A172 (cell line): ENCODE measurements around the gene THAP7. TPM values are rescaled to one million over a fixed set of nuclear protein-coding genes. Genes with fewer than 3 reads are reported as not detected.
"Not testable (repeated sequence)": the region's sequence is repeated elsewhere in the genome, so short reads cannot be mapped to it uniquely, and the experiment has no call there.

Experiments
- DNase-seq: peaks from one replicate; pipeline ENCODE4 v3.0.0-alpha.2; 2015; ENCODE audit warnings: low spot score
- total RNA-seq: library from RNA; depleted of rRNA; stranded (reverse); fragments of >200 nt; shearing (Covaris generic); gene quantifications from 2 replicates; pipeline ENCODE4 v1.2.3, GENCODE V29; 2014; rRNA removed

THAP7 gene, protein sequence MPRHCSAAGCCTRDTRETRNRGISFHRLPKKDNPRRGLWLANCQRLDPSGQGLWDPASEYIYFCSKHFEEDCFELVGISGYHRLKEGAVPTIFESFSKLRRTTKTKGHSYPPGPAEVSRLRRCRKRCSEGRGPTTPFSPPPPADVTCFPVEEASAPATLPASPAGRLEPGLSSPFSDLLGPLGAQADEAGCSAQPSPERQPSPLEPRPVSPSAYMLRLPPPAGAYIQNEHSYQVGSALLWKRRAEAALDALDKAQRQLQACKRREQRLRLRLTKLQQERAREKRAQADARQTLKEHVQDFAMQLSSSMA
- total RNA-seq: 46.9 and 49.0 TPM in 2 replicates

DNA sequence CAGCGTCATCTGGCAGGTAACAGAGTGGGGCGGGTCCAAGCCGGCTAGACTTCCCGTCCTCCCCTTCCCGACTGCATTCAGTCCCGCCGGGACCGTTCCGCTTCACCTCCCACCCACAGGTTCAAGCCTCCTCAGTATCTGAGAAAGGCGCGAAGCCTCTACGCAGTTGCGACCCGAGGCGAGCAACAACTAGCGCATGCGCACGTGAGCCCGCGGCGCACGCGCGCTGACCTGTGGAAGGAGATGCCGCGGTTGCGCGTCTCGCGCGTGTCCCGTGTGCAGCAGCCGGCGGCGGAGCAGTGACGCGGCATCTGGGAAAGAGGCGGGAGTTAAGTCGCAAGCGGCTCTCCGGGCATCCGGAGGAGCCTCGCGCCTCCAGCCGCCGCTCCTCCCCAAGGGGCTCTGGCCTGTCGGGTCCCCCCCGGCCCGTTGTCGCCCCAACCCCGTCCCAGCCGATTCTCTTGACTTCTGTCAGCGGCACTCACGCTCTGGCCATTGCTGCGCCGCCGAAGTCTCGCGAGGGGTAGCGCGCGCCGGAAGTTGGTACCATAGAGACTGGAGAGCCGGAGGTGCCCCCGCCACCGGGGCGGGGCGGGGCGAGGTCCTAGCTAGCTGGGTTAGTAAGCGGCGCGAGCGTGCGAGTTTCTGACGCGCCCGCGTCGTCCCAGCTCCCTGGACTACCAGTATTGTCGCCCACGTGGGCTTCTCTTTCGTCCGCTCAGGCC lies at the start of gene THAP7:
Gene THAP7, minus strand, starts transcription at position 518 of the 725 bp plus-strand sequence. Its CDS starts 207 bp downstream, at position 311.
- peak; percentile 84 for DNase-seq

DNA sequence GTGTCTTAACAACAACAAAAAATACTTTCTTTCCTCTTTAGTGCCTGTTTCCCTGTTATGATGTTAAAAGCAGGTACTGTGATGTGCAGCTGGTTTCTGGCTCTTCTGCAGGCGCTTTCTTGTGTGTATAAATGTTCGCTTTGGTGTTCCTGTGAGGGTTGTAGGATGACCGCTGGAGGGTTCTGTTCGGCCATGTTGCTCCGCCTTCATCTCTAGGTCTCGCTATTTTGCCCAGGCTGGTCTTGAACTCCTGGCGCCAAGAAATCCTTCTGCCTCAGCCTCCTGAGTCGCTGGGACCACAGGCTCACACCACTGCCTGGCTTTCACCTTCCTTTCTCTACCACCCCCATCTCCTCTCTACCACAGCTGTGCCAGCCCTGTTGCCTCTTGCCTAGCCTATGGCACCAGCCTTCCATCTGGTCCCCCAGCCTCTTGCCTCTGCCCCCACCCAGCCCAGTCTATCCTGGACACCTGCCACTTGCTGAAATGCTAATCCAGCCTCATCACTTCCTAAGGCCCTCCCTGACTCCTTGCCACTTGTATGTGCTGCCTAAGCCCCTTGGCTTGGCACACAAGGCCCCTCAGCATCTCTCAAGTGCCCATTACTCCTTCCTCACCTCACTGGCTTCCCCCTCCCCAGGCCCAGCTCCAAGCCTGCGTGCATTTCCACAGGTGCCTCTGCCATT lies 49.4 kb upstream of the THAP7 start:
- no peak for DNase-seq

DNA sequence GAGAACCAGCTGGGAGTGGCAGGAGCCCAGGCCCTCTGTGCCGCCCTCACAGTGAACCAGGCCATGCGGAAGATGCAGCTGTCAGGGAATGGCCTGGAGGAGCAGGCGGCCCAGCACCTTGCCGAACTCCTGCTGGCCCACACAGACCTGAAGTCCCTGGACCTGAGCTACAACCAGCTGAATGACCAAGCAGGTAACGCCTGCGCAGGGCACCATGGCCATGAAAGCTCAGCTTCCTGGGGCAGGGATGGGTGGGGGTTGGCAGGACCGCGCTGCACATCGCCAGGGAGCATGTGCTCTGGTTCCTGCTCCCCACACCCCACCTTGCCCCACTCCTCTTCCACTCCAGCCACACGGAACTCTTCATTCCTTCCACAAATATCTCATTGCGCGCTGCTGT lies 47.0 kb upstream of the THAP7 start:
- not testable (repeated sequence) for DNase-seq

DNA sequence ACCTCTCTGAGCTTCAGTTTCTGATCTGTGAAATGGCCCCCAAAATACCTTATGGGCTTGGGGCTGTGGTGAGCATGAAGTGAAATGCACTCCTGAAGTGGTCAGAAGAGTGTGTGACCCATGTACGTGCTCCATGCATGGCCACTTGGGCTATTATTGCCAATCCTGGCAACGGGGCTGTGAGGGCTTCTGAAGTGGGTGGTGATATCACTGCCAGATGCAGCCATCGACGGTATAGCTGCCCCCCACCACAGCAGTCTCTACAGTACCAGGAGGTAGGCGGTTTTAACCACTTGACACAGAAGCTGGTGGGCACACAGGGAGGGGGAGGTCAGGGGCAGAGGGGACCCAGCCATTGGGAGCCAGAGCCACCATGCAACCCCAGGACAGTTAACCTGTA lies 46.5 kb upstream of the THAP7 start:
- DNase-seq: not testable (repeated sequence)

DNA sequence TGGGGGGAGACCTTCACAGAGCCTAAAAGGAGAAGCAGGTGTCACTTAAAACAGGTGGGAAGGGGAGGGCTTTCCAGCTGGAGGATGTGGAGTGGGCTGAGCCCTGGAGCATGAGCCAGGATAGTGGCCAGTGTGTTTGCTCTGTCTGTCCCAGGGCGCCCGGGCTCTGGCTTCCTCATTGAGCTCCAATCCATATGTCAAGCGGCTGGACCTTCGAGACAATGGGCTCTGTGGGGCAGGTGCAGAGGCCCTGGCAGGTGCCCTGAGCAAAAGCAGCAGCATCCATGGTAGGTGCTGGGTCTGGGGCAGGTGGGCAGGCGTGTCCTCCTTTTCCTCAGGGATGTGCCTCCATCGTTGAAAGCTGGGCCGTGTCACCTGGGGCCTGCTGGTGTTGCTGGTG lies 45.8 kb upstream of the THAP7 start:
- DNase-seq: no peak

DNA sequence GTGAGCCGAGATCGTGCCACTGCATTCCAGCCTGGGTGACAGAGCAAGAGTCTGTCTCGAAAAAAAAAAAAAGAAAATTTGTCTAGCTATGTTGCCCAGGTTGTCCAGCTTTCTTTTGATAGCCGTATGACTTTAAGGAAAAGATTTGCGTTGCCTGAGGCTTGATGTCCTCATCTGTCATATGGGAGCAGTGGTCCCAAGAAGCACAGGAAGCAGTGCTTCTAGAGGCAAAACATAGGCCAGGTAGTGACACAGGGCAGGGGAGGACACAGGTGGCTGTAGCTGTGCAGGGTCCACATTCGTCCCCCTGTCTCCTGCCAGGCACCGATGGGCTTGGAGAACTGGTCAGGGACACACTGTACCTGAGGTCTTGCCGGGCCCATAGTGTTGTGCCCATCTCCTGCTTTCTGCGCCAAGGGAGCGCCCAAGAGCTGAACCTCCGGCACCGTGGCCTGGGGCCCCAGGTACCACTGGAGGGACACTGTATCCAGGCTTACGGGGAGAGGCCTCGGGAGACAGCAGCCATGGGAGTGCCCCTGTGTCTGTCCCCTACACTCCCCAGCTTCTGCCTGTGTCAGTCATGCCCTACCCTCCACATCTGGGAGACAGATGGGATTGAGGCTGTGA lies 45.2 kb upstream of the THAP7 start:
- DNase-seq: no peak

DNA sequence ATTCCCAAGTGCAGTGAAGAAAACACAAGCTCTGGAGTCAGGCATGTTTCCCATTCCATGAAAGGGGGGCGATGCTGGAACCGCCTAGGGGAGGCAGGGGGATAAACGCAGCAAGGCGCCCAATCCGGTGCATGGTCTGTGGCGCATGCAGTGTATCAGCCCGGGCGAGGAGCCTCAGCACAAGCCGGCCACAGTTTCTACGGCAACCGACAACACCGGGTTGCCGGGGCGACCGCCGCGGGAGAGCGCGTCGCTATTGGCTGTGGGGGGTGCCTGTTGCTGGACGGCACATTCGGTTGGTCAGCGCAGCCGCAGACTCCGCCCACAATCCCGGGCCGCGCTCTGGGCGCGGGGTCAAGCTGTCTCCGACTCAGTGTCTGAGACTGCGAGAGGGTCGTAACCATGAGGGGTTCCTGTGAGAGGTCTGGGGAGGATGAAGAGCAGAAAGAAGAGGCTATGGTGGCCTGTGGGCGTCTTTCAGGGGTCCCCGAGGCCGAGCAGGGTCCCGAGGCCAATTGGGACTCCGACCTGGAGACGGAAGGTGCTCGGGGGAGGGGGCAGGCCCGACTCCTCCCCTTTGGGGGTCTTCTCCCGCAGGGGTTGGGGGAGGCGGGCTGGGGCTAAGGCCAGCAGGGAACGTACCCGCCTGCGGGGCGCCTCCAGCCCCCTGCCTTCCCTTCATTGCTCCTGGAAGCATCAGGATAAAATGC lies 43.8 kb upstream of the THAP7 start, which contains the start of gene LRRC74B:
Gene LRRC74B, plus strand, starts transcription at position 362 of the 710 bp plus-strand sequence. Its CDS starts 41 bp downstream, at position 403.
- DNase-seq: peak; percentile 67

DNA sequence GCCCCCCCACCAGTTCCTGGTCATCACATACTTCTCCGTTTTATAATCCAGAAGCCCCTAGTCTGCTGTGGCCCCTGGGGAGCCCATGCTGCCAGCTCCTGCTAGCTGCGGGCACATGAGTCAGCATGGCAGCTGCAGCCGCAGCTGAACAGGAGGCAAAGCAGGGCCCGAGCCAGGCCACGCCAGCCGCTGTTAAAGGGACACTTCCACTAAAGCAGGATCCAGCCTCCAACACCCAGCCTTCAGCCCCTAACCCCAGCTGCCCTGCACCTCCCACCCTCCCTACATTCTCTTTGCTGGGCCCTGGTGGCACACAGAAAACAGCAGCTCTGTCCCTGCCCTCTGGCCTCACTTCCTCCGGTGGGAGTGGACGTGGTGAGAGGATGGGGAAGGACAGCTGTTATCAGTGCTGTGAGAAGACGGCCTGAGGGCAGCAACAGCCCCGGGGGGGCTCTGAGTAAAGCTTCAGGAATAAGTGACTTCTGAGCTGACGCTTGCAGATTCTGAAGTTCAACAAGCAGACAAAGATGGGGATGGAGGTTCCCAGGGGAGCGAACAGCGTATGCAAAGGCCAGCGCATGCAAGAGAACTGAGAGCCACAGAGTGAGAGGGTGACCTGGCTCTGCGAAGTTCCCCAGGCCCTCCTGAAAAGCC lies 43.1 kb upstream of the THAP7 start:
- DNase-seq: peak; percentile 48

DNA sequence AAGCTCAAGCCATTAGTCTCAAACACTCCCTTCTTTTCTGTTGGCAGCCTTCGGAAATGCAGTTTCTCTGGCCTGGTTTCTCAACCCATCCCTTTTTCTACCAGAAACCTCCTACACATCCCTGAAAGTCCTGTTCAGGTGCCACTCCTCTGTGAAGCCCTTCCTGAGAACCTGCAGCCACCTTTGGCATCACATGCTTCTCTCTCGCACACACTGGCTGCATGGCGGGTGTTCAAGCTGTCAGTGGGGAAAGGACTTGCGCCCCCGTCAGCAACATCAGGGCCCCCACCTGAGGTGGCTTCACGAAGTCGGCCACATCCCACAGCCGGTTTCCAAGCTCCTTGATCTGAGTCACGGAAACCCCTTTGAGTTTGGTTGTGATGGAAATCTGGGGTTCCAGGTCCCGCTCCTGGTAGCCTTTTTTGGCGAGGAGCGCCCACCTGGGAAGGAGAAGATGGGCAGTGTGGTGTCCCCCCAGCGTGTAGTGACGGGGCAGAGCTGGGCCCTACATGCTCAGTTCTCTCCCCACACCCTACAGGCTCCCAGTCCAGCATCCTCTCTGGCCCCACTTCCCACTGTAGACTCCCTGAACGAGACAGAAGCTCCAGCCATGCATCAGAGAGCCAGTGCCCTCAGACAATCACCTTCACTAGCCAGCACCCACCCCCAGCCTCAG lies 42.1 kb upstream of the THAP7 start:
- no peak for DNase-seq

DNA sequence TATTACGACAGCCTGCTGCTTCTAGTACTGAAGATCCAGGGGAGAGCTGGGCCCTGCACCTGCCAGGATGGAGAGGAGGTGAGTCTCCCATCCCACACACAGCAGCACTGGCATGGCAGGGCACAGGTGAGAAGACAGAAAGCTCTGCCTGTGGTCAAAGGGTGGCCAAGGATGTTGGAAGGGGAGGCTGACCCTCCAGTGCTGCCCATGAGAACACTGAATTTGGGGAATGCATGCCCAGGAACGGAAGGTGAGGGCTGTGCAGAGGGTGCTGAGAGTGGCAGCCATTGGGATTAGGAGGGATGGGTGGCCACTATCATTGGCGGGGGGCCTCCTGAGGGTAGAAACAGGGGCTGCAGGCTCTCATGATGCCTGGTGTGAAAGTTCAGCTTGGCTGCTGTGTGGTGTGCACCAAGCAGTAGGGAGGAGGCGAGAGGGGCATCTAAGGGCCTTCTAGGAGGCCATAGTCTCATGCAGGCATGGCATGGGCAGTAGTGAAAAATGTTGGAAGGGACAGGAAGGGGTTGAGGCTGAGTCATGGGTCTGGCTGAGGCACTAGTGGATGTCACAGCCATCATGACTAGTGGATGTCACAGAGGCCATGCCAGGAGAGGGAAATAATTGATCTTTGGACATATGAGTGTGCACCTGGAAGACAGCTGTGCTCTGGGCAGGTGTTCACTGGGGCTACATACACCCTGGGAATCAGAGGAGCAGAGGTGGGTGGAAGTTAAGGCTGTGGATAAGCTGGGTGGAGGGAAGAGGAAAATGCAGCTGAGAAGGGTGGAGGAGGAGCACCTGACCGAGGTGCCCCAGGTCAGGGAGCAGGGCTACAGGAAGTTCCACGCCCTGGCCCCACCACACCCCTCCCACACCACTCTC lies 41.3 kb upstream of the THAP7 start:
- peak; percentile 52 for DNase-seq

DNA sequence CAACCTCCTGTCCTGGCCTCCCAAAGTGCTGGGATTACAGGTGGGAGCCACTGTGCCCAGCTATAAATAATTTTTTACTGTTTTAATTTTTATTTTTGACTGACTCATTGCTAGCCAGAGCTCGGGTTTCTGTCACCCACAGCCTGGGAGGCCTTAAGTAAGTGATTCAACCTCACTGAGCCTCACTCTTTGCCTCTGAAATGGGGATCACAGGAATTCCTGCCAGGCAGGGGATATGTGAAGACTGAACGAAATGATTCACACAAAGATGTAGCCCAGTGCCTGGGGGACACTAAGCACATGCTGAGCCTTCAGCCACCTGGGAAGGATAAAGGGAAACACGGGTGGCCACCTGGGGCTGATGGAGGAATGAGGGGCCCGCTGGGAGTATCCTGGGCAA lies 40.0 kb upstream of the THAP7 start:
- DNase-seq: peak; percentile 27

DNA sequence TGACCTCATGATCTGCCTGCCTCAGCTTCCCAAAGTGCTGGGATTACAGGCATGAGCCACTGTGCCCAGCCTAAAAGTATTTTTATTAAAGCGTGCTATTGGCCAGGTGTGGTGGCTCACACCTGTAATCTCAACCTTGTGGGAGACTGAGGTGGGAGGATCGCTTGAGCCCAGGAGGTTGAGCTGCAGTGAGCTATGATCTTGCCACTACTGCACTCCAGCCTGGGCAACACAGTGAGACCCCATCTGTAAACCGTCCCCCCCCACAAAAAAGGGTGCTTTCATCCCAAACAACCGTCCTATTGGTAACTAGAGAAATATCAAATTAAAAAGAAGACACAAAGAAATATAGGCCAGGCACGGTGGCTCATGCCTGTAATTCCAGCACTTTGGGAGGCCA lies 37.2 kb upstream of the THAP7 start:
- not testable (repeated sequence) for DNase-seq

DNA sequence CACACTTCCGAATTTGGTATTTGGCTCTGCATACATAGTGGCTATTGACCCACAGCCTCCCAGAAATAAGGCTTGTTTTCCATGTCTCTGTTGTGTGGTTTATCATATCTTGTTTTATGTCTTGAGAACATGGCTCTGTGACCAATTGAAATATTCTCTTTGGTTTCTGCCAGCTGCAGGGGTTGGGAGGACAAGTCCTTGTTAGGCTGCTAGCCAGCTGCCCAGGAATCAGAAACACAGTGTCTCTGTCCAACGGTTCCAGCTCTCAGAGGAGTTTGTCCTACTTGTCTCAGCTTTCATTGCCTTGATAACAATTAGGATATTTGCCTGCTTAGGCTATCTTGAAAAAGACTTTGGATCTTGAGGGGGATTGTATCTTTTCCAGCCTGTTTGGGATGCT lies 36.5 kb upstream of the THAP7 start:
- no peak for DNase-seq

DNA sequence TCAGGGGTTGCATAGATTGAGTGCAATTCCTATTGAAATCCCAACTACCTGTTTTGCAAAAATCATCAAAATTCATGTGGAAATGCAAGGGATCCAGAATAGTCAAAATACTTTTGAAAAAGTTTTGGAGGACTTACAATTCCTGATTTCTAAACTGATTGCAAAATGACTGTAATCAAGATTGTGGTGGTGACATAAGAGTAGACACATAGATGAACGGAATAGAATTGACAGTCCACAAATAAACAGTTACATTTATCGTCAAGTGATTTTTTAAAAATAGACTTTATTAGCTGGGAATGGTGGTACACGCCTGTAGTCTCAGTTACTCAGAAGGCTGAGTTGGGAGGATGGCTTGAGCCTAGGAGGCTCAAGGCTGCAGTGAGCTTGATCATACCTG lies 33.1 kb upstream of the THAP7 start:
- no peak for DNase-seq

DNA sequence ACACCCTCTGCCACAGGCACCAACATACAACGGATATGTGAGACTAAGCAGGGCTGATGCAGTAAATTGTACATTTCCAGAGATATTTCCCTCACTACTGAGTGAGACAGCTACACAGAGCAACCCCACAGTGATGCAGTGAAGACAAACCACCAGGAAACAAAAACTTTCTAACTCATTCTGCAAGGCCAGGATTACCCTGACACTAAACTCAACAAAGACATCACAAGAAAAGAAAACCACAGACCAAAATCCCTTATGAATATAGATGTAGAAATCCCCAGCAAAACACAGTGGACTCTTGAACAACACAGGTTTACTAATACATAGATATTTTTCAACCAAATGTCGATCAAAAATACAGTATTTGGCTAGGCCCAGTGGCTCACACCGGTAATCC lies 32.0 kb upstream of the THAP7 start:
- no peak for DNase-seq

DNA sequence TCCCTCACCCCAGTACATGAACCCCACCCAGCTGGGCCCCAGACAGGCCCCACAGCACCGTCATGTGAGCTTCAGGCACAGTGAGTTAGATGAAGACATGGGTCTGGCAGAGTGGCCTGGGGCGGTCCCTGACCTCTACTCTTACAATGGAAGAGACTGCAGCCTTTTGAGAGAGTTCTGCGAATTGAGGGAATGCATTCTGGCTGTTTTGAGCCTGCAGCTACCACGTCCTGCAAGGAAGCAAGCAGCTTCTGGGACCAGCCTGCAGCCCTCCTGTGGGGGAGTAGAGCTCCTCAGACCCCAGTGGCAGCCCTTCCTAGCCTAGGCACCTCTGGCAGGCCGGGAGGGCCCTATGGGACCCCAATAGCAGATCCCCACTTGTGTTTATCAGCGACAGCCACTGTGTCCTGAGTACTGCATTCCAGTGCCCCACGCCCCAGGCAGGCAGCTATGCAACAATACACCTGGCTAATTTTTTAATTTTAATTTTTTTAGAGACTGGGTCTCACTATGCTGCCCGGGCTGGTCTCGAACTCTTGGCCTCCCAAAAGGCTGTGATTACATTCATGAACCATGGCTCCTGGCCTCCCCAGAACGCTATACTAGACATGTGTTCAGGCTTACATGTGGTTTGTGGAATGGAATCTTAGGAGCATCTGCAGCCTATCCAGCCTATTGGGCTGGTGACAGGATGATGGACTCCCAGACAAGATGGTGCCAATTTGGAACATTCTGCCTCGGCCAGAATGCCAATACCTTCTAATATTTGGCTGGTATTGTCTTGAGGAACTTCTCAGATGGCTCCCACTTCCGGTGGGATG lies 31.2 kb upstream of the THAP7 start:
- no peak for DNase-seq

DNA sequence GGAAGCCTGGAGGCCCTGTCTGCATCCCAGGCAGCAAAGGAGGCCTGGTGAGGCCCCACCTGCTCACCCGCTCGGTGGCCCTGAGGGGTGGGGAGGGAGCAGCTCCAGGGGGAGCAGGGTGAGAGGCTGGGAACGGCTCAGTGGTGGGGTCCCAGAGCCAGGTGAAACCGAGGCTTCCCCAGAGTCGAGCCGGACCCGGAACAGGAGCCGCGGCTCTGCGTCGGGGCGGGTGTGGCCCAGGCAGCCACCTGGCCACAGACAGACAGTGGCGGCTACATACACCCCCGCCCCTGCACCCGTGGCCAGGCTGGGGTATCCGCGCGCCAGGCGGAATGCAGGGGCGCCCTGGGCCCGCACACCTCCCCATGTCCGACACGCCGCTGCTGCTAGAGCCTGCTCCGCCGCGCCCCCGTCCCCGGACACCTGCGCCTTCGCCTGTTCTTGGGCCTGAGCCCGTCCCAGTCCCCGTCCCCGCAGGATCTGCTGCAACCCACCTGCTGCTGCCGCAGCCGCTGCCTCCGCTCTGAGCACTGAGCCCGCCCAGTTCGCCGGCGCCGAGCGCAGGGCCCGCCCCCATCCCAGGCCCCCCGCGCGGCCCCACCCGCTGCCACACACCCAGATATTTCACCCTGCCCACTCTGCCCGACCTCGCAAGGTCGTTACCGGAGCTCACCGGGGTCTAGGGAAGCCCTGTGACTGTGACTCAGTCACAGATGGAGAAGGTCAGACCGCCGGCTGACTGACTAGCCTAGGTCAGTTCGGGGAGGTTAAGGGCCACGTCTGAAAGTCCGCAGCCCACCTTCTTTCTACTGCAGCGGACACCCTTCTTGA lies 30.3 kb upstream of the THAP7 start, which contains the start of gene SLC7A4:
Gene SLC7A4, minus strand, starts transcription at position 525 of the 831 bp plus-strand sequence. CDS start 749 bp downstream, outside the sequence.
- no peak for DNase-seq
